ENCODE results near the gene SOBP.

SOBP gene

DNA sequence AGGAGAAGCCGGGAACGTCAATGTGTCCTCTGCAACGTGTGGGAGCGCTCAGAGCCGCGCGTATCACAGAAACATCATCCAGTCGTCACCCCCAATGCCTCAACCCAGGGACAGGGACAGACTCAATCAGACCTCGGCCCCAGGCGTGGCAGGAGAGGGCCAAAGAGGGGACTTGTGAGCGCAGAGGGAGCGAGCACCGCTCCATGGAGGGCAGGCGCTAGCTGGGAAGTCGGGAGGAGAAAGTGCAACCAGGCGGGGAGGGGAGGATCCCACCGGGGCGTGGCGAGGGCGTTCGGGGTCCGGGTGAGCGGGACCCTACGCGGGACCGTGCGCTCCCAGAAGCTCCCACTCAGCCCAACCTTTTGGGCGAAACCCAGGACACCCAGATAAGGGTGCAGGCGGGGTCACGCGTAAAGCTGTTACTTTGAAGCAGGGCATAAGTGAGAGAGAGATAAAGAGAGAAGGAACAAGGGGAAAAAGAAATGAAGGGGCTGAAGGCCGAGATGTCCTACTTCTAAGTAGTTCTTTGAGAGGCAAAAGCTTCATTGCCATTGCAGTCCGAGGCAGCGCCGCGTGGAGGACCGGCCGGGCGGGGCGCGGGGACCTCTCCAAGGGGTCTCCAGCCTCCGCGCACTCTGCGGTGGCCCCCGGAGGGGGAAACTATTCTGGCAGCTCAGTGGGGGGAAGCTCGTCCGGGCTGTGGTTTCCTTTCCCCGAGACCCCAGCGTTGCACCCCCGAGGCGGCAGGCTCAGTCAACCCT lies 862 bp upstream of the SOBP start (continued):
- no peak for TF ChIP-seq ZNF518A (tag by site-specific recombination; conservative IDR thresholded peaks at IDR 0.05; ENCODE audit: low read depth)
- TF ChIP-seq IKZF3 (tag by site-specific recombination; IDR thresholded peaks at IDR 0.05), result peak; percentile 86
- TF ChIP-seq ZBTB11 (tag by site-specific recombination; conservative IDR thresholded peaks at IDR 0.05; ENCODE audit: low read depth), result 0 out of 2 replicates have a peak, but pooled peaks have one; percentile 22
- TF ChIP-seq ZNF202 (tag by site-specific recombination; IDR thresholded peaks at IDR 0.05; ENCODE audit: borderline replicate concordance), result no peak
- peak; percentile 10; the same call in 1 of the 2 replicates for TF ChIP-seq HOXC10 (CRISPR knock-in tag; IDR thresholded peaks at IDR 0.05)
- no peak for TF ChIP-seq ZNF544 (tag by site-specific recombination; IDR thresholded peaks at IDR 0.05)
- no peak for TF ChIP-seq ZBTB6 (tag by site-specific recombination; IDR thresholded peaks at IDR 0.05)
- TF ChIP-seq ZNF514 (tag by site-specific recombination; IDR thresholded peaks at IDR 0.05), result no peak
- peak; percentile 46 for TF ChIP-seq ZFHX2 (tag by site-specific recombination; conservative IDR thresholded peaks at IDR 0.05)
- TF ChIP-seq ZNF274 (IDR thresholded peaks at IDR 0.05; ENCODE audit: low read length), result no peak
- TF ChIP-seq ZNF274 (tag by site-specific recombination; IDR thresholded peaks at IDR 0.05; ENCODE audit: borderline replicate concordance), result no peak
- TF ChIP-seq PRDM1 (tag by site-specific recombination; IDR thresholded peaks at IDR 0.05), result peak; percentile 79
- peak; percentile 59 for TF ChIP-seq ZBTB48 (tag by site-specific recombination; IDR thresholded peaks at IDR 0.05)
- TF ChIP-seq ZBTB17 (tag by site-specific recombination; IDR thresholded peaks at IDR 0.05), result peak; percentile 98
- TF ChIP-seq ZNF600 (tag by site-specific recombination; IDR thresholded peaks at IDR 0.05), result peak; percentile 77
- TF ChIP-seq, protein P1, sequence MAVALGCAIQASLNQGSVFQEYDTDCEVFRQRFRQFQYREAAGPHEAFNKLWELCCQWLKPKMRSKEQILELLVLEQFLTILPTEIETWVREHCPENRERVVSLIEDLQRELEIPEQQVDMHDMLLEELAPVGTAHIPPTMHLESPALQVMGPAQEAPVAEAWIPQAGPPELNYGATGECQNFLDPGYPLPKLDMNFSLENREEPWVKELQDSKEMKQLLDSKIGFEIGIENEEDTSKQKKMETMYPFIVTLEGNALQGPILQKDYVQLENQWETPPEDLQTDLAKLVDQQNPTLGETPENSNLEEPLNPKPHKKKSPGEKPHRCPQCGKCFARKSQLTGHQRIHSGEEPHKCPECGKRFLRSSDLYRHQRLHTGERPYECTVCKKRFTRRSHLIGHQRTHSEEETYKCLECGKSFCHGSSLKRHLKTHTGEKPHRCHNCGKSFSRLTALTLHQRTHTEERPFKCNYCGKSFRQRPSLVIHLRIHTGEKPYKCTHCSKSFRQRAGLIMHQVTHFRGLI (tag by site-specific recombination; IDR thresholded peaks at IDR 0.05), result peak; percentile 64; the same call in 1 of the 2 replicates
- TF ChIP-seq ZNF10 (tag by site-specific recombination; IDR thresholded peaks at IDR 0.05), result no peak
- TF ChIP-seq GLIS1 (tag by site-specific recombination; IDR thresholded peaks at IDR 0.05), result peak; percentile 99
- TF ChIP-seq, protein P2, sequence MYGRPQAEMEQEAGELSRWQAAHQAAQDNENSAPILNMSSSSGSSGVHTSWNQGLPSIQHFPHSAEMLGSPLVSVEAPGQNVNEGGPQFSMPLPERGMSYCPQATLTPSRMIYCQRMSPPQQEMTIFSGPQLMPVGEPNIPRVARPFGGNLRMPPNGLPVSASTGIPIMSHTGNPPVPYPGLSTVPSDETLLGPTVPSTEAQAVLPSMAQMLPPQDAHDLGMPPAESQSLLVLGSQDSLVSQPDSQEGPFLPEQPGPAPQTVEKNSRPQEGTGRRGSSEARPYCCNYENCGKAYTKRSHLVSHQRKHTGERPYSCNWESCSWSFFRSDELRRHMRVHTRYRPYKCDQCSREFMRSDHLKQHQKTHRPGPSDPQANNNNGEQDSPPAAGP (tag by site-specific recombination; IDR thresholded peaks at IDR 0.05), result no peak
- TF ChIP-seq SP3 (tag by site-specific recombination; IDR thresholded peaks at IDR 0.05), result peak; percentile 81
- TF ChIP-seq ZEB2 (tag by site-specific recombination; IDR thresholded peaks at IDR 0.05), result 0 out of 2 replicates have a peak, but pooled peaks have one; percentile 48
- TF ChIP-seq KLF9 (tag by site-specific recombination; IDR thresholded peaks at IDR 0.05; ENCODE audit: low read depth), result peak; percentile 83
- no peak for TF ChIP-seq ZNF585B (tag by site-specific recombination; IDR thresholded peaks at IDR 0.05)
- peak; percentile 99 for TF ChIP-seq ZNF335 (tag by site-specific recombination; conservative IDR thresholded peaks at IDR 0.05)
- peak; percentile 10; the same call in 1 of the 2 replicates for TF ChIP-seq ZNF596 (tag by site-specific recombination; IDR thresholded peaks at IDR 0.05)
- TF ChIP-seq ZNF76 (tag by site-specific recombination; IDR thresholded peaks at IDR 0.05; ENCODE audit: borderline replicate concordance, low read depth), result peak; percentile 66; the same call in 1 of the 2 replicates
- TF ChIP-seq ZBTB8A (tag by site-specific recombination; IDR thresholded peaks at IDR 0.05), result peak; percentile 98
- TF ChIP-seq KLF1 (tag by site-specific recombination; IDR thresholded peaks at IDR 0.05), result peak; percentile 93

All from HEK293 (cell line).